H54 (cell line): ENCODE data around the gene HSD17B1.

Source experiments
- DNase-seq: peaks from one replicate; pipeline ENCODE4 v3.0.0; 2011; ENCODE audit warnings: low spot score, mixed read lengths; ENCODE audit not compliant: insufficient read length
- FAIRE-seq: peaks from 3 replicates; lab custom pipeline; 2011; peaks lifted over from hg19 to GRCh38; lab: Jason Lieb, UNC
- POLR2A ChIP-seq: IDR thresholded peaks from 2 replicates; pipeline ENCODE4 v1.6.1; 2011; ENCODE audit warnings: low read depth, mild to moderate bottlenecking, low read length

Gene HSD17B1

DNA sequence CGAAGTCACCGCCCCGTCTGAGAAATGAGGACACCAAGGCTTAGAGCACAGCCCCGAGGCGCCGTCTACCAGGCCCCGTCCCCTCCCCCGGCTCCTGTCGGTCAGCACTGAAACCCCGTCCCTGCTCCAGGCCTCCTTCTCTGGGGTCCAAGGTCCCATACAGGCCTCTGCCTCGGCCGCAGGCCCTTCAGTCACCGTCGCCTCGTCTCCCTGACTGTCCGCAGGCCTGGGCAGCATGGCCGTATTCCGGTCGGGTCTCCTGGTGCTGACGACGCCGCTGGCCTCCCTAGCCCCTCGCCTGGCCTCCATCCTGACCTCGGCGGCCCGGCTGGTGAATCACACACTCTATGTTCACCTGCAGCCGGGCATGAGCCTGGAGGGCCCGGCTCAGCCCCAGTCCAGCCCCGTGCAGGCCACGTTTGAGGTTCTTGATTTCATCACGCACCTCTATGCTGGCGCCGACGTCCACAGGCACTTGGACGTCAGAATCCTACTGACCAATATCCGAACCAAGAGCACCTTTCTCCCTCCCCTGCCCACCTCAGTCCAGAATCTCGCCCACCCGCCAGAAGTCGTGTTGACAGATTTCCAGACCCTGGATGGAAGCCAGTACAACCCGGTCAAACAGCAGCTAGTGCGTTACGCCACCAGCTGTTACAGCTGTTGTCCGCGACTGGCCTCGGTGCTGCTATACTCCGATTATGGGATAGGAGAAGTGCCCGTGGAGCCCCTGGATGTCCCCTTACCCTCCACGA is 9.8 kb downstream of the HSD17B1 start:
- DNase-seq (no peak), FAIRE-seq (no peak)
- no peak for TF ChIP-seq POLR2A

DNA sequence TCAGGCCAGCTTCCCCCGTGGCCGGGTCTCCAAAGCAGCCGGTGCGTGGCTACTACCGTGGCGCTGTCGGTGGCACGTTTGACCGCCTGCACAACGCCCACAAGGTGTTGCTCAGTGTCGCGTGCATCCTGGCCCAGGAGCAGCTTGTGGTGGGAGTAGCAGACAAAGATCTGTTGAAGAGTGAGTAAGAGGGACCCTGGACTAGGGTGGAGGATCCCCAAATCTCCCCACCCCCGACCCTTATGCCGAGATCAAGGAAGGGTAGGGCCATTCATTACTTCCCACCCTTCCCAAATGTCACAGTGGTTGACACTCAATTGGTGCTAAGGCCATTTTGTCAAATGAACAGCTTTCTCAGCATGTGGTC is 10.4 kb downstream of the HSD17B1 start:
- DNase-seq (no peak), FAIRE-seq (no peak)
- TF ChIP-seq POLR2A, result no peak

DNA sequence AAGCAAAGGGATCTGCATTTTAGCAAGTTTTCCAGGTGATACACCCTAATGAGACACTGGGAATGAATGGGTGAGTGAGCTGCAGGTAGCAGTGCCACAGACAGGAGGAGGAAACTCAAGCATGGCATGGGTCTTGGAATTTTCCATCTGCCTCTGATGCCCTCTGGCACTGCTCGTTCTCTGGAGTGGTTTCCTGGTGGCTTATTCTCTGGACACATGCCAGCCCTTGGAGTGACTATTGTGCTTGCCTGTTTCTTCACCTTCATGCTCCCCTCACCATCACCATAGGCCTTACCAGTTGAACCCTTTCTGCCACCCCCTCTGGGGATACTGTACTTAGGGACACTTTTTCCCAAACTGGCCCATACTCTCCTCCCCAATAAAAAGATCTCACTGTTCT is 10.8 kb downstream of the HSD17B1 start:
- FAIRE-seq, result no peak
- no peak for DNase-seq
- no peak for TF ChIP-seq POLR2A

DNA sequence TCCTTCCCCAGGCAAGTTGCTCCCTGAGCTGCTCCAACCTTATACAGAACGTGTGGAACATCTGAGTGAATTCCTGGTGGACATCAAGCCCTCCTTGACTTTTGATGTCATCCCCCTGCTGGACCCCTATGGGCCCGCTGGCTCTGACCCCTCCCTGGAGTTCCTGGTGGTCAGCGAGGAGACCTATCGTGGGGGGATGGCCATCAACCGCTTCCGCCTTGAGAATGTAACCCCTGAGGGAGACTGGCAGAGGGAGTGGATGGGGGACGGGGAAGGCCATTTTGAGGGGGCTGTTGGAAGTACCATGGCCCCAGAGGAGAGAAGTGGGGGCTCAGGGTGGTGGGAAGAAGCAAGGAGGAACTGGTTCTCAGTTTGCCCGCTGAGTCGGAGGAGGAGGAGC is 11.2 kb downstream of the HSD17B1 start:
- FAIRE-seq, result no peak
- no peak for TF ChIP-seq POLR2A
- no peak for DNase-seq

DNA sequence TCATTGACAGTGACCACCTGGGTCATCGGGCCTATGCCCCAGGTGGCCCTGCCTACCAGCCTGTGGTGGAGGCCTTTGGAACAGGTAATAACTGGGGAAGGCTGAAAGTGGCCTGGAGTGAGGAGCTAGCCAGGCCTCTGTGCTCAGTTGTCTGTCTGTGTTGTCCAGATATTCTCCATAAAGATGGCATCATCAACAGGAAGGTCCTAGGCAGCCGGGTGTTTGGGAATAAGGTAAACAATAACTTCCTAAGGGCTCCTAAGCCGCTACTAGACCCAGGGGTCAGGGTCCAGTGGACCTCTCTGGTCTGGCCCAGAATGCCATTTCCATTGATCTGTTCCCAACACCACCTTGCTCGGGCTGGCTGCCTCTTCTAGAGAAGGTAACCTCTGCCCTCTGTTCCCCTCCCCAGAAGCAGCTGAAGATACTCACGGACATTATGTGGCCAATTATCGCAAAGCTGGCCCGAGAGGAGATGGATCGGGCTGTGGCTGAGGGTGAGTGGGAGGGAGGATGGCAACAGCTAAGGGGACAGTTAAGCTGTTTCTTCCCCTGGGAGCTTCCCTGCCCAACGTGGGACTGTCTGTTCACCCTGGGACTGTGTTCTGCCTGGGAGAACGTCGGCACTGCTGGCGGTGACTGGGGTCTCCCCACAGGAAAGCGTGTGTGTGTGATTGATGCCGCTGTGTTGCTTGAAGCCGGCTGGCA is 12.2 kb downstream of the HSD17B1 start:
- FAIRE-seq (no peak), DNase-seq (no peak)
- no peak for TF ChIP-seq POLR2A

DNA sequence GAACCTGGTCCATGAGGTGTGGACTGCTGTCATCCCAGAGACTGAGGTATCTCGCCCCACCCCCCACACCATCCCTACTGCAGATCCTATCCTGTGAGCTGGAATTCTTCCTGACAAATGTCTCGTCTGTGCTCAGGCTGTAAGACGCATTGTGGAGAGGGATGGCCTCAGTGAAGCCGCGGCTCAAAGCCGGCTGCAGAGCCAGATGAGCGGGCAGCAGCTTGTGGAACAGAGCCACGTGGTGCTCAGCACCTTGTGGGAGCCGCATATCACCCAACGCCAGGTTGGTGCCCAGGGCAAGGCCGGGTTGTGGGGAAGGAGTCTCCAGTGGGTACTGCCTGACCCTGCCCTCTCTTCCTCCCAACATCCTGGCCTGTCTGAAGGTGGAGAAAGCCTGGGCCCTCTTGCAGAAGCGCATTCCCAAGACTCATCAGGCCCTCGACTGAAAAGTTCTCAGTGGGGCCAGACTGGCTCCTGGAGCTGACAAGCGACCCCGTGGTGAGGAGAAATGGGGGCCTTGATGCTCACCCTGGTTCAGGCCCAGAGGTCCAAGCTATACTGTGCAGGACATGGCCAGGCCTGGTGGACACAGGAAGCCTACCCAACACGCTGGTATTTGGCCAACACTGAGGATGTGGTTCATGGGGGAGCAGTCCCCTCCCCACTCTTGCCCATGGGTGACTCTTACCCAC is 12.9 kb downstream of the HSD17B1 start:
- DNase-seq (no peak), FAIRE-seq (no peak)
- no peak for TF ChIP-seq POLR2A

DNA sequence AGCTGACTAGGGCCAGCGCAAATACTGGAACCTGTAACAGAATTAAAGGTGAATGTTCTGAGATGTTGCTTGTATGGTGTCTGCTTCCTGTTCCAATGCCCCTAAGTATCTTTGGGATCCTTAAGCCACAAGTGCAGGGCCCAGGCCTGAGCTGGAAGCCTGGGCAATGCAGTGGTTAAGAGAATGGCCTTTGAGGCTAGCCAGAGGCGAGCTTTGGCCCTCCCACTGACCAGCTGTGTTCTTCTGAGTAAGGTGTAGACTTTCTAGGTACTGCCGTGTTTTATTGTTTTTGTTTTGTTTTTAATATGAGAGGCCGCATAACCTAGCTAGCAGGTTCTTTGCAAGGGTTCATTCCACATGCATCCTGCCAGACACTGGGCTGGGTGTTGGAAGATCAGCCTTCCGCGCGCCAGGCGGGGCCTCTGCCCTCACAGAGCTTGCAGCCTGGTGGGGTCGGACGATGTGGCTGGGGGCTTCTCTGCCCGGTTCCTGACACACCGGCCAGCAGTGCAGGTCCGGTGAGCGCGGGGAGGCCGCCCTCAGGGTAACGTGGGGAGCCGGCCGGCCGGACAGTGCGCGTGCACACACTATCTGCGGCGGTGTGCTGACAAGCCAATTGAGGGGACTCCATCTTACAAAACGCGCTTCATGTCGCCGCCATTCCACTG is 13.6 kb downstream of the HSD17B1 start:
- DNase-seq (no peak), FAIRE-seq (no peak)
- TF ChIP-seq POLR2A, result no peak

DNA sequence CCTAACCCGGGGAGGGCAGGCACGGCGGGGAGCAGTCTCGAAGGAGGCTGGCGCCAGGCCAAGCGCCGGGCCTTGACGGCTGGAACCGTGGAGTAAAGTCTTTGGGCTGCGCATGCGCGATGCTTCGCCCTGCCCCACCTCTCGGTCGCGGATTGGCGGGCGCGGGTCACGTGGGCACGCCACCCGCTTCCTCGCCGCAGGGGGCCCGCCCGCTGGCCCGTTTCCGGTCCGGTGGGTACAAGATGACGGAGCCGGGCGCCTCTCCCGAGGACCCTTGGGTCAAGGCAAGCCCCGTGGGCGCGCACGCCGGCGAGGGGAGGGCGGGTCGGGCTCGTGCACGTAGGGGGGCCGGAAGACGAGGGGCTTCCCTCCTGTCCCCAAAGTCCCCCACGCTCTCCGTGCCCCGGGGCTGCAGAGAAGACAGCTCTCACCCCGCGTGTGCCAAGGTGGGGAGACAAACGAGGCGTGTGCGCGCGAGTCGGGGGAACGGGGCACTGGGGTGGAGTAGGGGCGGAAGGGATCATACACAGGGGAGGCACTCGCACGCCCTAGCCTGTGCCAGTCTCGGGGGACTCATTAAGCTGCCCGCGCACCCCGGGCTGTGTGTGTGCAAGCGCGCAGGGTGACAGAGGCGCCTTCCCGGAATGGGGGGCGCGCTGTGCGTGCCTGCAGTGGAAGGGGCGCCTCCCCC is 14.3 kb downstream of the HSD17B1 start, which contains the start of gene MLX:
TSS of gene MLX (plus strand) at position 218 of the 691 bp plus-strand sequence. CDS start at position 243, 25 bp downstream.
- TF ChIP-seq POLR2A, result peak; percentile 54
- FAIRE-seq (no peak), DNase-seq (peak; percentile 98)

GRCh38 chr17:42568341-42569111 is 15.8 kb downstream of the HSD17B1 start:
- no peak for TF ChIP-seq POLR2A
- no peak for DNase-seq
- FAIRE-seq, result no peak

- FAIRE-seq (no peak), DNase-seq (no peak)
- TF ChIP-seq POLR2A, result no peak
Measured at GRCh38 chr17:42571435-42572225, 18.9 kb downstream of the HSD17B1 start.

DNA sequence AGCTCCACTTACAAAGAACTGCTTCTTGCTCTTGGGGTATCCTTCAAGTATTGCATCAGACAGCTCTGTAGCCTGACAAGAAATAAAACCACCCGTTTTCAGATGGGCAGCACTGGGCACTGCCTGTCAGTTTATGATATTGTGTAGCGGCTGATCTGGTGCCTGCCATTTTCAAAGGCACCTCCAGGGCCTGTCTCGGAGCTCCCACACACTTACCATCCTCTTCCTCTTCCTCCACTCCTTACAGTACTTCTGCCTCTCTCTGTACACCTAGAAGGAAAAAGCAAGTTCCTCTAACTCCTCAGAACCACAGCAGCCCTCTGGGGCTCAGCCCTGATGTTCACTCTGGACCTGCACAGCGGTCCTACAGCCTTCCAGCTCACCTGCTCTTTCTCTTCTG is 20.4 kb downstream of the HSD17B1 start:
- DNase-seq (no peak), FAIRE-seq (no peak)
- no peak for TF ChIP-seq POLR2A

GRCh38 chr17:42574463-42574862 is 21.7 kb downstream of the HSD17B1 start:
- no peak for TF ChIP-seq POLR2A
- no peak for DNase-seq
- FAIRE-seq, result no peak
